HepG2 (cell line): Measurements from ENCODE around the gene HDLBP. TPM values are rescaled to one million over a fixed set of nuclear protein-coding genes. Genes with fewer than 3 reads are reported as not detected.

ENCODE experiments used
- ARHGAP35 ChIP-seq: sonication (generic); formaldehyde crosslinking; IDR thresholded peaks from 2 replicates; pipeline ENCODE4 v1.9.0; 2022; ENCODE audit warnings: mild to moderate bottlenecking, inconsistent platforms, moderate library complexity, missing genetic modification reagents, borderline replicate concordance
- ATF1 ChIP-seq: IDR thresholded peaks from 2 replicates; pipeline ENCODE4 v1.6.1; 2016; ENCODE audit warnings: mild to moderate bottlenecking, control low read depth
- CENPX ChIP-seq: sonication (generic); formaldehyde crosslinking; IDR thresholded peaks from 2 replicates; pipeline ENCODE4 v1.9.0; 2021; ENCODE audit warnings: mild to moderate bottlenecking, missing genetic modification reagents, moderate library complexity
- ESRRA ChIP-seq: sonication (generic); formaldehyde crosslinking; IDR thresholded peaks from 2 replicates; pipeline ENCODE4 v1.5.1; 2020; ENCODE audit warnings: mild to moderate bottlenecking, low read depth, missing genetic modification reagents
- FOSL1 ChIP-seq: sonication (generic); formaldehyde crosslinking; IDR thresholded peaks from 2 replicates; pipeline ENCODE4 v1.9.0; 2021; ENCODE audit warnings: missing genetic modification reagents, borderline replicate concordance
- IRF2 ChIP-seq: IDR thresholded peaks from 2 replicates; pipeline ENCODE4 v1.6.1; 2018; ENCODE audit warnings: missing genetic modification reagents, missing compliant biosample characterization
- KAT8 ChIP-seq: IDR thresholded peaks from 2 replicates; pipeline ENCODE4 v1.6.1; 2016; ENCODE audit warnings: missing genetic modification reagents, missing compliant biosample characterization
- NFE2L1 ChIP-seq: sonication (generic); formaldehyde crosslinking; IDR thresholded peaks from 2 replicates; pipeline ENCODE4 v1.4.0; 2020; ENCODE audit warnings: missing genetic modification reagents, mild to moderate bottlenecking, borderline replicate concordance
- NFYC ChIP-seq: IDR thresholded peaks from 2 replicates; pipeline ENCODE4 v1.6.1; 2016; ENCODE audit warnings: missing genetic modification reagents, missing compliant biosample characterization
- PTBP1 ChIP-seq: fragments of 200-400 bp; formaldehyde crosslinking; IDR thresholded peaks from 2 replicates; pipeline ENCODE4 v1.6.1; 2018; ENCODE audit warnings: low read length, low read depth; ENCODE audit not compliant: poor library complexity, severe bottlenecking
- RBAK ChIP-seq: sonication (generic); formaldehyde crosslinking; IDR thresholded peaks from 2 replicates; pipeline ENCODE4 v1.5.1; 2020; ENCODE audit warnings: mild to moderate bottlenecking, missing genetic modification reagents
- THRA ChIP-seq: sonication (generic); formaldehyde crosslinking; IDR thresholded peaks from 2 replicates; pipeline ENCODE4 v1.4.0; 2020; ENCODE audit warnings: missing genetic modification reagents, borderline replicate concordance
- TP53 ChIP-seq: sonication (generic); formaldehyde crosslinking; conservative IDR thresholded peaks from 2 replicates; pipeline ENCODE4 v1.4.0; 2020; ENCODE audit warnings: missing genetic modification reagents
- ZNF280D ChIP-seq: sonication (generic); formaldehyde crosslinking; IDR thresholded peaks from 2 replicates; pipeline ENCODE4 v1.5.1; 2020; ENCODE audit warnings: mild to moderate bottlenecking, missing genetic modification reagents
- ZNF557 ChIP-seq: sonication (generic); formaldehyde crosslinking; IDR thresholded peaks from 2 replicates; pipeline ENCODE4 v1.4.0; 2020; ENCODE audit warnings: missing genetic modification reagents
- ZNF558 ChIP-seq: sonication (generic); formaldehyde crosslinking; IDR thresholded peaks from 2 replicates; pipeline ENCODE4 v1.9.0; 2022; ENCODE audit warnings: mild to moderate bottlenecking, missing genetic modification reagents, borderline replicate concordance
- polyA plus RNA-seq, 8 experiments: library from polyadenylated mRNA; depleted of rRNA in 3 of 8; stranded (reverse) in 7 of 8; unstranded in 1 of 8; fragments of >200 nt; fragmentation: Illumina TruSeq in 4 of 8; extraction: Trizol in 4 of 8; gene quantifications; 2 replicates each; pipeline versions ENCODE4 v1.2.1 to v1.2.3, GENCODE V29; 2011 to 2016; ENCODE audit warnings: low read depth in 4 of 8, missing spikeins in 1 of 8, mixed read lengths in 1 of 8; ENCODE audit not compliant: insufficient read depth in 1 of 8
- total RNA-seq, 5 experiments: library from RNA; depleted of rRNA; stranded (reverse); fragments of >200 nt; fragmentation: Illumina TruSeq; extraction: Trizol; gene quantifications; 2 replicates each; pipeline ENCODE4 v1.2.3, GENCODE V29; 2016; ENCODE audit warnings: low read depth in 1 of 5
- TF ChIP-seq, protein P1 (sequence below): sonication (generic); formaldehyde crosslinking; IDR thresholded peaks from 2 replicates; pipeline ENCODE4 v1.4.0; 2020; ENCODE audit warnings: missing genetic modification reagents
- TF ChIP-seq, protein P2 (sequence below): sonication (generic); formaldehyde crosslinking; IDR thresholded peaks from 2 replicates; pipeline ENCODE4 v1.9.0; 2021; ENCODE audit warnings: missing genetic modification reagents, borderline replicate concordance
- TF ChIP-seq, protein P3 (sequence below): sonication (generic); formaldehyde crosslinking; IDR thresholded peaks from 2 replicates; pipeline ENCODE4 v1.4.0; 2020; ENCODE audit warnings: missing genetic modification reagents

The HDLBP gene
- total and polyA plus RNA-seq, 2 of the 13 experiments (the other 11 are each of a cell fraction or from before 2014, with no cell fraction given), result 464 to 707 TPM

DNA sequence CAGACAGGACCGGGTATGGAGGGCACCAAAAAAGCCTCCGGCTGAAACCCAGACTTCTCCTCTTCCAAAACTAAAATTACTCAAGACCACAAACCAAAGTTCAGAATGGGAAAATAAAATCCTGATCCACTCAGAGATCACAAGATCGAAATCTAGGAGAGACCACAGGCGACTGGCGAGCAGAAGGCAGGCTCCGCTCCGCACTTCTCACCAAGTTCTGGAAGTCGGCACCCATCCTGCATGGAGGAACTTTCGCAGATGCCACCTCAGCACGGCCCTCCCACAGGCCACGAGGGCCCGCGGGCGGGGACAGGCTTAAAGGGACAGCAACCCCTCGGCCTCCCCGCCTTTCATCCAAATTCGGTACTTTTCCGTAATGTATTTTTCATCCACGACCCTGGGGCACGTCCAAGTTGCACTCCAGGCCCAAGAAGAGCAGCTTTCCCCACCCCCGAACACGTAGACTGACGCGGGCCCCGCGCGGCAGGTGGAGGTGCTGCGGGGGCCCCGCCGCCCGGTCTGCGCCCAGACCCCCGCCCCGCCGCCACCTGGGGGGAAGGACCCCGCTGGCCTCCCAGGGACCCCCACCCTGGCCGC lies 43.7 kb downstream of the HDLBP start (continued):
- TF ChIP-seq IRF2 (CRISPR knock-in tag), result peak; percentile 46; the same call in 1 of the 2 replicates
- TF ChIP-seq PTBP1, result no peak
- TF ChIP-seq, protein P1, sequence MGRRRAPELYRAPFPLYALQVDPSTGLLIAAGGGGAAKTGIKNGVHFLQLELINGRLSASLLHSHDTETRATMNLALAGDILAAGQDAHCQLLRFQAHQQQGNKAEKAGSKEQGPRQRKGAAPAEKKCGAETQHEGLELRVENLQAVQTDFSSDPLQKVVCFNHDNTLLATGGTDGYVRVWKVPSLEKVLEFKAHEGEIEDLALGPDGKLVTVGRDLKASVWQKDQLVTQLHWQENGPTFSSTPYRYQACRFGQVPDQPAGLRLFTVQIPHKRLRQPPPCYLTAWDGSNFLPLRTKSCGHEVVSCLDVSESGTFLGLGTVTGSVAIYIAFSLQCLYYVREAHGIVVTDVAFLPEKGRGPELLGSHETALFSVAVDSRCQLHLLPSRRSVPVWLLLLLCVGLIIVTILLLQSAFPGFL (CRISPR knock-in tag), result no peak
- no peak for TF ChIP-seq ZNF280D
- no peak for TF ChIP-seq ZNF557
- no peak for TF ChIP-seq CENPX (CRISPR knock-in tag)
- no peak for TF ChIP-seq ATF1
- TF ChIP-seq, protein P2, sequence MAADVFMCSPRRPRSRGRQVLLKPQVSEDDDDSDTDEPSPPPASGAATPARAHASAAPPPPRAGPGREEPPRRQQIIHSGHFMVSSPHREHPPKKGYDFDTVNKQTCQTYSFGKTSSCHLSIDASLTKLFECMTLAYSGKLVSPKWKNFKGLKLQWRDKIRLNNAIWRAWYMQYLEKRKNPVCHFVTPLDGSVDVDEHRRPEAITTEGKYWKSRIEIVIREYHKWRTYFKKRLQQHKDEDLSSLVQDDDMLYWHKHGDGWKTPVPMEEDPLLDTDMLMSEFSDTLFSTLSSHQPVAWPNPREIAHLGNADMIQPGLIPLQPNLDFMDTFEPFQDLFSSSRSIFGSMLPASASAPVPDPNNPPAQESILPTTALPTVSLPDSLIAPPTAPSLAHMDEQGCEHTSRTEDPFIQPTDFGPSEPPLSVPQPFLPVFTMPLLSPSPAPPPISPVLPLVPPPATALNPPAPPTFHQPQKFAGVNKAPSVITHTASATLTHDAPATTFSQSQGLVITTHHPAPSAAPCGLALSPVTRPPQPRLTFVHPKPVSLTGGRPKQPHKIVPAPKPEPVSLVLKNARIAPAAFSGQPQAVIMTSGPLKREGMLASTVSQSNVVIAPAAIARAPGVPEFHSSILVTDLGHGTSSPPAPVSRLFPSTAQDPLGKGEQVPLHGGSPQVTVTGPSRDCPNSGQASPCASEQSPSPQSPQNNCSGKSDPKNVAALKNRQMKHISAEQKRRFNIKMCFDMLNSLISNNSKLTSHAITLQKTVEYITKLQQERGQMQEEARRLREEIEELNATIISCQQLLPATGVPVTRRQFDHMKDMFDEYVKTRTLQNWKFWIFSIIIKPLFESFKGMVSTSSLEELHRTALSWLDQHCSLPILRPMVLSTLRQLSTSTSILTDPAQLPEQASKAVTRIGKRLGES (CRISPR knock-in tag), result no peak
- 0 out of 2 replicates have a peak, but pooled peaks have one; percentile 6 for TF ChIP-seq KAT8 (CRISPR knock-in tag)
- no peak for TF ChIP-seq TP53 (CRISPR knock-in tag)
- TF ChIP-seq NFYC (CRISPR knock-in tag), result no peak
- TF ChIP-seq FOSL1, result no peak; the same call in 1 of the 2 replicates
- TF ChIP-seq NFE2L1 (CRISPR knock-in tag), result no peak
- 0 out of 2 replicates have a peak, but pooled peaks have one; percentile 25 for TF ChIP-seq ESRRA
- TF ChIP-seq THRA (CRISPR knock-in tag), result no peak
- TF ChIP-seq ZNF558 (CRISPR knock-in tag), result no peak
- TF ChIP-seq ARHGAP35 (CRISPR knock-in tag), result no peak
- TF ChIP-seq RBAK (CRISPR knock-in tag), result no peak
- TF ChIP-seq, protein P3, sequence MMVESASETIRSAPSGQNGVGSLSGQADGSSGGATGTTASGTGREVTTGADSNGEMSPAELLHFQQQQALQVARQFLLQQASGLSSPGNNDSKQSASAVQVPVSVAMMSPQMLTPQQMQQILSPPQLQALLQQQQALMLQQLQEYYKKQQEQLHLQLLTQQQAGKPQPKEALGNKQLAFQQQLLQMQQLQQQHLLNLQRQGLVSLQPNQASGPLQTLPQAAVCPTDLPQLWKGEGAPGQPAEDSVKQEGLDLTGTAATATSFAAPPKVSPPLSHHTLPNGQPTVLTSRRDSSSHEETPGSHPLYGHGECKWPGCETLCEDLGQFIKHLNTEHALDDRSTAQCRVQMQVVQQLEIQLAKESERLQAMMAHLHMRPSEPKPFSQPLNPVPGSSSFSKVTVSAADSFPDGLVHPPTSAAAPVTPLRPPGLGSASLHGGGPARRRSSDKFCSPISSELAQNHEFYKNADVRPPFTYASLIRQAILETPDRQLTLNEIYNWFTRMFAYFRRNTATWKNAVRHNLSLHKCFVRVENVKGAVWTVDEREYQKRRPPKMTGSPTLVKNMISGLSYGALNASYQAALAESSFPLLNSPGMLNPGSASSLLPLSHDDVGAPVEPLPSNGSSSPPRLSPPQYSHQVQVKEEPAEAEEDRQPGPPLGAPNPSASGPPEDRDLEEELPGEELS, result no peak
